Measurements from ENCODE around the gene ABCA7.

ABCA7 gene

GRCh38 chr19:1101337-1101698 is 61.4 kb downstream of the ABCA7 start:
- no peak for TF ChIP-seq CTCF (IDR thresholded peaks at IDR 0.05; ENCODE audit: low read depth, low read length)
- DNase-seq (ENCODE audit: extremely low read depth, low read depth): no peak

GRCh38 chr19:1102407-1103131 is 62.7 kb downstream of the ABCA7 start:
- TF ChIP-seq CTCF (IDR thresholded peaks at IDR 0.05; ENCODE audit: low read depth, low read length): no peak
- DNase-seq (ENCODE audit: extremely low read depth, low read depth): peak; percentile 98

GRCh38 chr19:1103132-1103707 is 63.3 kb downstream of the ABCA7 start:
- no peak for TF ChIP-seq CTCF (IDR thresholded peaks at IDR 0.05; ENCODE audit: low read depth, low read length)
- no peak for DNase-seq (ENCODE audit: extremely low read depth, low read depth)

- no peak for TF ChIP-seq CTCF (IDR thresholded peaks at IDR 0.05; ENCODE audit: low read depth, low read length)
- peak; percentile 99 for DNase-seq (ENCODE audit: extremely low read depth, low read depth)
Measured at GRCh38 chr19:1103708-1104310, 63.9 kb downstream of the ABCA7 start, which contains the start of gene GPX4. Gene GPX4 (plus strand): TSS chr19:1103994. CDS start chr19:1104044, 50 bp downstream.

GRCh38 chr19:1104311-1105007 is 64.6 kb downstream of the ABCA7 start:
- no peak for TF ChIP-seq CTCF (IDR thresholded peaks at IDR 0.05; ENCODE audit: low read depth, low read length)
- no peak for DNase-seq (ENCODE audit: extremely low read depth, low read depth)

- no peak for TF ChIP-seq CTCF (IDR thresholded peaks at IDR 0.05; ENCODE audit: low read depth, low read length)
- no peak for DNase-seq (ENCODE audit: extremely low read depth, low read depth)
Measured at GRCh38 chr19:1105008-1105872, 65.3 kb downstream of the ABCA7 start.

All from AG09319 (cell line).